Caco-2 (cell line): ENCODE data around the gene KREMEN1. TPM values are rescaled to one million over a fixed set of nuclear protein-coding genes. Genes with fewer than 3 reads are reported as not detected.

Experiments
- BruUV-seq: library from RNA; stranded (reverse); fragments of 400-500 nt; replicated peaks from 2 replicates; lab custom pipeline; 2021; lab: Mats Ljungman, UMichigan
- CTCF ChIA-PET: fragments of 300-600 bp; sonication (Branson Sonifier 250); formaldehyde crosslinking; loops from one replicate; lab custom pipeline; 2022; ENCODE audit warnings: antibody characterized with exemption; lab: Charles Lee
- POLR2A ChIA-PET: fragments of 300-600 bp; sonication (Branson Sonifier 250); formaldehyde crosslinking; loops from one replicate; lab custom pipeline; 2022; ENCODE audit warnings: antibody characterized with exemption; lab: Charles Lee
- DNase-seq, 2 experiments: peaks; one replicate each; pipeline versions ENCODE4 v3.0.0 to v3.0.0-alpha.2; 2020 to 2022
- H3K27me3 ChIP-seq: replicated peaks from 2 replicates; pipeline ENCODE4 v1.6.0; 2011; ENCODE audit warnings: low read length; ENCODE audit not compliant: control insufficient read depth, insufficient read depth
- H3K36me3 ChIP-seq: 2 replicates; pipeline ENCODE4 v1.5.1; 2011; ENCODE audit warnings: low read length; ENCODE audit not compliant: control insufficient read depth, insufficient read depth
- H3K4me1 ChIP-seq: fragments of 250-450 bp; sonication (Bioruptor Pico); 2 replicates; pipeline ENCODE4 v1.5.1; 2020; ENCODE audit warnings: mild to moderate bottlenecking
- H3K4me3 ChIP-seq: 2 replicates; pipeline ENCODE4 v1.5.1; 2011; ENCODE audit warnings: low read depth, mild to moderate bottlenecking, control low read depth, low read length
- H3K9me3 ChIP-seq: fragments of 250-450 bp; sonication (Bioruptor Pico); 2 replicates; pipeline ENCODE4 v1.5.1; 2020; ENCODE audit warnings: mild to moderate bottlenecking, moderate library complexity
- H3K27ac Mint-ChIP-seq: one replicate; pipeline ENCODE4 v1.8.0; 2022; ENCODE audit warnings: mixed read lengths; ENCODE audit not compliant: unreplicated experiment
- H3K27me3 Mint-ChIP-seq: one replicate; pipeline ENCODE4 v1.8.0; 2022; ENCODE audit warnings: mixed read lengths; ENCODE audit not compliant: insufficient read depth, unreplicated experiment
- H3K36me3 Mint-ChIP-seq: one replicate; pipeline ENCODE4 v1.8.0; 2022; ENCODE audit warnings: mild to moderate bottlenecking, mixed read lengths; ENCODE audit not compliant: insufficient read depth, unreplicated experiment
- H3K4me1 Mint-ChIP-seq: one replicate; pipeline ENCODE4 v1.8.0; 2022; ENCODE audit warnings: low read depth, mixed read lengths; ENCODE audit not compliant: unreplicated experiment
- H3K4me3 Mint-ChIP-seq: one replicate; pipeline ENCODE4 v1.8.0; 2022; ENCODE audit warnings: mild to moderate bottlenecking, moderate library complexity, mixed read lengths; ENCODE audit not compliant: unreplicated experiment
- H3K9me3 Mint-ChIP-seq: one replicate; pipeline ENCODE4 v1.8.0; 2022; ENCODE audit warnings: mixed read lengths; ENCODE audit not compliant: unreplicated experiment
- CTCF ChIP-seq, 2 experiments: fragments of 200-600 bp in 1 of 2; IDR thresholded peaks; 1 replicate in 1 of 2; 2 replicates in 1 of 2; pipeline versions ENCODE4 v1.5.1 to v1.8.0; 2011 to 2022; ENCODE audit warnings: antibody characterized with exemption in 1 of 2, control low read depth in 1 of 2, inconsistent platforms in 1 of 2, low read depth in 1 of 2, low read length in 1 of 2, mild to moderate bottlenecking in 1 of 2, moderate library complexity in 1 of 2; ENCODE audit not compliant: insufficient read depth in 1 of 2, severe bottlenecking in 1 of 2, unreplicated experiment in 1 of 2
- intact Hi-C: fragments of 100-400 bp; cut with micrococcal nuclease; formaldehyde crosslinking; loops from one replicate; pipeline ENCODE4 v1.10.0; 2022; ENCODE audit not compliant: unreplicated experiment
- total RNA-seq: library from RNA; stranded (reverse); gene quantifications from 2 replicates; pipeline ENCODE4 v1.2.3, GENCODE V29; 2022

The KREMEN1 gene
- total RNA-seq, 1 experiment from 2014 or later, result 29.7 TPM

- CTCF ChIA-PET, result no interaction called here
- intact Hi-C loops, result no loop called here
Observed at GRCh38 chr22:29062286-29062821, 10.5 kb upstream of the KREMEN1 start.

GRCh38 chr22:29065468-29066190 lies 7.2 kb upstream of the KREMEN1 start:
- Histone ChIP-seq H3K4me3 (no peak overlapping the region), H3K36me3 (no peaks in the 10 kb centered on the region), H3K27me3 (no peaks in the 10 kb centered on the region), H3K9me3 (no peaks in the 10 kb centered on the region), H3K4me1 (peaks cover 14% of the 10 kb centered on the region)
- Mint-ChIP-seq H3K4me3 (no peak overlapping the region), H3K27me3 (no peaks in the 10 kb centered on the region), H3K4me1 (peaks cover 22% of the 10 kb centered on the region), H3K36me3 (peaks cover 13% of the 10 kb centered on the region), H3K9me3 (no peaks in the 10 kb centered on the region), H3K27ac (no peak overlapping the region)
- POLR2A ChIA-PET, result interaction anchor here (0.5 kb wide), 1 partner anchor 8 kb away, joined by 8 read pairs; no protein-coding TSS in a partner anchor
- CTCF ChIA-PET, result interaction anchor here (1.1 to 1.4 kb wide), 2 partner anchors 26 to 88 kb away, joined by 3 to 4 read pairs; no protein-coding TSS in a partner anchor
- no TSS peak for BruUV-seq
- intact Hi-C loops, result no loop called here
- DNase-seq, result no peak
- TF ChIP-seq CTCF (IDR thresholded peaks at IDR 0.05; ENCODE audit: insufficient read depth in 1 of 2, low read depth in 1 of 2, low read length in 1 of 2, severe bottlenecking in 1 of 2, unreplicated experiment in 1 of 2), result no peak

More at GRCh38 chr22:29062286-29062821, 10.5 kb upstream of the KREMEN1 start:
- POLR2A ChIA-PET, result no interaction called here
- TF ChIP-seq CTCF (IDR thresholded peaks at IDR 0.05; ENCODE audit: insufficient read depth in 1 of 2, low read depth in 1 of 2, low read length in 1 of 2, severe bottlenecking in 1 of 2, unreplicated experiment in 1 of 2), result no peak
- Mint-ChIP-seq H3K27me3 (no peaks in the 10 kb centered on the region), H3K4me3 (no peak overlapping the region), H3K27ac (no peak overlapping the region), H3K4me1 (peaks cover 23% of the 10 kb centered on the region), H3K9me3 (no peaks in the 10 kb centered on the region), H3K36me3 (peaks cover 31% of the 10 kb centered on the region)
- Histone ChIP-seq H3K4me3 (no peak overlapping the region), H3K36me3 (no peaks in the 10 kb centered on the region), H3K9me3 (no peaks in the 10 kb centered on the region), H3K27me3 (no peaks in the 10 kb centered on the region), H3K4me1 (peaks cover 8% of the 10 kb centered on the region; the same call in 1 of the 2 replicates)
- BruUV-seq, result no TSS peak
- DNase-seq, result no peak

- ChIA-PET CTCF (interaction anchor here (1.2 kb wide), 1 partner anchor 29 kb away, joined by 3 read pairs; no protein-coding TSS in a partner anchor), POLR2A (no interaction called here)
- Histone ChIP-seq H3K27me3 (no peaks in the 10 kb centered on the region), H3K9me3 (no peaks in the 10 kb centered on the region), H3K4me1 (peaks cover 31% of the 10 kb centered on the region), H3K4me3 (no peak overlapping the region), H3K36me3 (no peaks in the 10 kb centered on the region)
- Mint-ChIP-seq H3K4me3 (no peak overlapping the region), H3K27me3 (no peaks in the 10 kb centered on the region), H3K9me3 (no peaks in the 10 kb centered on the region), H3K27ac (no peak overlapping the region), H3K36me3 (peaks cover 27% of the 10 kb centered on the region), H3K4me1 (peaks cover 30% of the 10 kb centered on the region)
- intact Hi-C loops, result no loop called here
- no peak for DNase-seq
- TF ChIP-seq CTCF (IDR thresholded peaks at IDR 0.05; ENCODE audit: insufficient read depth in 1 of 2, low read depth in 1 of 2, low read length in 1 of 2, severe bottlenecking in 1 of 2, unreplicated experiment in 1 of 2), result no peak
- BruUV-seq, result no TSS peak
Observed at GRCh38 chr22:29069463-29069862, 3.4 kb upstream of the KREMEN1 start.
